Measurements from ENCODE around the gene FAM174C. TPM values are rescaled to one million over a fixed set of nuclear protein-coding genes. Genes with fewer than 3 reads are reported as not detected.

Gene FAM174C
- total RNA-seq, 4 donors from 2014 or later: 50.8 to 114 (median 64.6) TPM

GRCh38 chr19:1252221-1252820 lies 23.0 kb upstream of the FAM174C start:
- peak overlapping the region; percentile 84 to 99 (median 98) for H3K27ac ChIP-seq
- peaks cover 51 to 53% of the 10 kb centered on the region in 2 donors for H3K36me3 ChIP-seq
- peak; percentile 96 to 97 for DNase-seq
- peak overlapping the region in 1 of 3 donors; percentile 83 for H3K4me3 ChIP-seq (replicated peaks in 1 of 3)
- no peaks in the 10 kb centered on the region for H3K9me3 ChIP-seq
- 2 to 3% methylated on average over 27 to 30 of the region's 30 CpGs for WGBS, 2 donors
- H3K4me1 ChIP-seq: peaks cover 44 to 65% of the 10 kb centered on the region in 2 donors
- intact Hi-C loops (cut with DNase I): no loop called here
- TF ChIP-seq, protein P1, sequence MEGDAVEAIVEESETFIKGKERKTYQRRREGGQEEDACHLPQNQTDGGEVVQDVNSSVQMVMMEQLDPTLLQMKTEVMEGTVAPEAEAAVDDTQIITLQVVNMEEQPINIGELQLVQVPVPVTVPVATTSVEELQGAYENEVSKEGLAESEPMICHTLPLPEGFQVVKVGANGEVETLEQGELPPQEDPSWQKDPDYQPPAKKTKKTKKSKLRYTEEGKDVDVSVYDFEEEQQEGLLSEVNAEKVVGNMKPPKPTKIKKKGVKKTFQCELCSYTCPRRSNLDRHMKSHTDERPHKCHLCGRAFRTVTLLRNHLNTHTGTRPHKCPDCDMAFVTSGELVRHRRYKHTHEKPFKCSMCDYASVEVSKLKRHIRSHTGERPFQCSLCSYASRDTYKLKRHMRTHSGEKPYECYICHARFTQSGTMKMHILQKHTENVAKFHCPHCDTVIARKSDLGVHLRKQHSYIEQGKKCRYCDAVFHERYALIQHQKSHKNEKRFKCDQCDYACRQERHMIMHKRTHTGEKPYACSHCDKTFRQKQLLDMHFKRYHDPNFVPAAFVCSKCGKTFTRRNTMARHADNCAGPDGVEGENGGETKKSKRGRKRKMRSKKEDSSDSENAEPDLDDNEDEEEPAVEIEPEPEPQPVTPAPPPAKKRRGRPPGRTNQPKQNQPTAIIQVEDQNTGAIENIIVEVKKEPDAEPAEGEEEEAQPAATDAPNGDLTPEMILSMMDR (IDR thresholded peaks at IDR 0.05): no peak
- peak in 1 of 2 donors; percentile 26 for TF ChIP-seq POLR2A (IDR thresholded peaks at IDR 0.05)
- no peaks in the 10 kb centered on the region for H3K27me3 ChIP-seq

- intact Hi-C loops (cut with DNase I): no loop called here
- peak overlapping the region in 1 of 3 donors; percentile 83 for H3K4me3 ChIP-seq (replicated peaks in 1 of 3)
- H3K27me3 ChIP-seq: no peaks in the 10 kb centered on the region
- TF ChIP-seq POLR2A (IDR thresholded peaks at IDR 0.05): no peak
- TF ChIP-seq, protein P1 (IDR thresholded peaks at IDR 0.05): no peak
- peaks cover 38 to 64% of the 10 kb centered on the region in 2 donors for H3K4me1 ChIP-seq
- peak; percentile 87 to 91 for DNase-seq
- peaks cover 56 to 60% of the 10 kb centered on the region in 2 donors for H3K36me3 ChIP-seq
- H3K27ac ChIP-seq: peak overlapping the region; percentile 84 to 99 (median 98)
- H3K9me3 ChIP-seq: no peaks in the 10 kb centered on the region
- WGBS, 2 donors: 0 to 1% methylated on average over 7 to 10 of the region's 26 CpGs
These were observed 22.4 kb upstream of the FAM174C start for GRCh38 chr19:1252821-1253513.

- H3K9me3 ChIP-seq: no peaks in the 10 kb centered on the region
- DNase-seq: no peak
- intact Hi-C loops (cut with DNase I): no loop called here
- peak overlapping the region in 1 of 3 donors; percentile 83 for H3K4me3 ChIP-seq (replicated peaks in 1 of 3)
- peaks cover 35 to 68% of the 10 kb centered on the region in 2 donors for H3K4me1 ChIP-seq
- TF ChIP-seq, protein P1 (IDR thresholded peaks at IDR 0.05): no peak
- no peak for TF ChIP-seq POLR2A (IDR thresholded peaks at IDR 0.05)
- no peaks in the 10 kb centered on the region for H3K27me3 ChIP-seq
- WGBS, 2 donors: 36 to 42% methylated on average over 9 to 17 of the region's 23 CpGs
- H3K27ac ChIP-seq: peak overlapping the region; percentile 84 to 99 (median 98)
- peaks cover 56 to 66% of the 10 kb centered on the region in 2 donors for H3K36me3 ChIP-seq
These were observed 21.7 kb upstream of the FAM174C start for GRCh38 chr19:1253514-1254080.

DNA sequence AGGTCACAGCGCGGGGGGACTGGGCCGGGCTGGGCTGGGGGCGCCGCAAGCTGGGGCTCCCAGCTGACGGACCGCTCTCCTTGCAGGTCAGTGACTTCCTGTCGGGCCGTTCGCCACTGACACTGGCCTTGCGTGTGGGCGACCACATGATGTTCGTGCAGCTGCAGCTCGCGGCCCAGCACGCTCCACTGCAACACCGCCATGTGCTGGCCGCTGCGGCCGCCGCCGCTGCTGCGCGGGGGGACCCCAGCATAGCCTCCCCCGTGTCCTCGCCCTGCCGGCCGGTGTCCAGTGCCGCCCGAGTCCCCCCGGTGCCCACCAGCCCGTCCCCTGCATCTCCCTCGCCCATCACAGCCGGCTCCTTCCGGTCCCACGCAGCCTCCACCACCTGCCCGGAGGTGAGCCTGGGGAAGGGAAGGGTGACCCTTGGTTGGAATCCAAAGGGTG lies 21.2 kb upstream of the FAM174C start:
- peaks cover 56 to 69% of the 10 kb centered on the region in 2 donors for H3K36me3 ChIP-seq
- H3K4me3 ChIP-seq (replicated peaks in 1 of 3): peak overlapping the region in 1 of 3 donors; percentile 83
- peak overlapping the region; percentile 84 to 99 (median 98) for H3K27ac ChIP-seq
- WGBS, 2 donors: 86 to 93% methylated on average over 21 to 26 of the region's 37 CpGs
- no peaks in the 10 kb centered on the region for H3K9me3 ChIP-seq
- intact Hi-C loops (cut with DNase I): no loop called here
- H3K27me3 ChIP-seq: no peaks in the 10 kb centered on the region
- no peak for DNase-seq
- H3K4me1 ChIP-seq: peaks cover 35 to 73% of the 10 kb centered on the region in 2 donors
- TF ChIP-seq, protein P1 (IDR thresholded peaks at IDR 0.05): no peak
- no peak for TF ChIP-seq POLR2A (IDR thresholded peaks at IDR 0.05)

Data from thyroid gland (tissue), 4 donors.